Measurements from ENCODE around the gene ATP2A2.

DNA sequence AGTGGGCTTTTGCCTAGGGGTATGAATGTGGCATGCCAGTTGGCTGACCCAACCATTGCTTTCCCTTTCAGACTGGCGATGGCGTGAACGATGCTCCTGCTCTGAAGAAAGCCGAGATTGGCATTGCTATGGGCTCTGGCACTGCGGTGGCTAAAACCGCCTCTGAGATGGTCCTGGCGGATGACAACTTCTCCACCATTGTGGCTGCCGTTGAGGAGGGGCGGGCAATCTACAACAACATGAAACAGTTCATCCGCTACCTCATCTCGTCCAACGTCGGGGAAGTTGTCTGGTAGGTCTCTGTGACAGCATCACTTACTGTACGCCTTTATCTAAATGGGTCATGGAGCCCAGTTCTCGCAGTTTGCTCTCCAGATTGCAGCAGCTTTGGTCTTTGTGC is 61.1 kb downstream of the ATP2A2 start:
- TF ChIP-seq, protein P1, sequence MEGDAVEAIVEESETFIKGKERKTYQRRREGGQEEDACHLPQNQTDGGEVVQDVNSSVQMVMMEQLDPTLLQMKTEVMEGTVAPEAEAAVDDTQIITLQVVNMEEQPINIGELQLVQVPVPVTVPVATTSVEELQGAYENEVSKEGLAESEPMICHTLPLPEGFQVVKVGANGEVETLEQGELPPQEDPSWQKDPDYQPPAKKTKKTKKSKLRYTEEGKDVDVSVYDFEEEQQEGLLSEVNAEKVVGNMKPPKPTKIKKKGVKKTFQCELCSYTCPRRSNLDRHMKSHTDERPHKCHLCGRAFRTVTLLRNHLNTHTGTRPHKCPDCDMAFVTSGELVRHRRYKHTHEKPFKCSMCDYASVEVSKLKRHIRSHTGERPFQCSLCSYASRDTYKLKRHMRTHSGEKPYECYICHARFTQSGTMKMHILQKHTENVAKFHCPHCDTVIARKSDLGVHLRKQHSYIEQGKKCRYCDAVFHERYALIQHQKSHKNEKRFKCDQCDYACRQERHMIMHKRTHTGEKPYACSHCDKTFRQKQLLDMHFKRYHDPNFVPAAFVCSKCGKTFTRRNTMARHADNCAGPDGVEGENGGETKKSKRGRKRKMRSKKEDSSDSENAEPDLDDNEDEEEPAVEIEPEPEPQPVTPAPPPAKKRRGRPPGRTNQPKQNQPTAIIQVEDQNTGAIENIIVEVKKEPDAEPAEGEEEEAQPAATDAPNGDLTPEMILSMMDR (IDR thresholded peaks at IDR 0.05): no peak
- TF ChIP-seq ZFX (IDR thresholded peaks at IDR 0.05; ENCODE audit: borderline replicate concordance): no peak
